ENCODE measurements around the gene ZSCAN20. TPM values are rescaled to one million over a fixed set of nuclear protein-coding genes. Genes with fewer than 3 reads are reported as not detected.

Gene ZSCAN20
- polyA plus RNA-seq, 1 donor (not counting 4 experiments of a cell fraction or from before 2014, with no cell fraction given): 3.1 TPM

DNA sequence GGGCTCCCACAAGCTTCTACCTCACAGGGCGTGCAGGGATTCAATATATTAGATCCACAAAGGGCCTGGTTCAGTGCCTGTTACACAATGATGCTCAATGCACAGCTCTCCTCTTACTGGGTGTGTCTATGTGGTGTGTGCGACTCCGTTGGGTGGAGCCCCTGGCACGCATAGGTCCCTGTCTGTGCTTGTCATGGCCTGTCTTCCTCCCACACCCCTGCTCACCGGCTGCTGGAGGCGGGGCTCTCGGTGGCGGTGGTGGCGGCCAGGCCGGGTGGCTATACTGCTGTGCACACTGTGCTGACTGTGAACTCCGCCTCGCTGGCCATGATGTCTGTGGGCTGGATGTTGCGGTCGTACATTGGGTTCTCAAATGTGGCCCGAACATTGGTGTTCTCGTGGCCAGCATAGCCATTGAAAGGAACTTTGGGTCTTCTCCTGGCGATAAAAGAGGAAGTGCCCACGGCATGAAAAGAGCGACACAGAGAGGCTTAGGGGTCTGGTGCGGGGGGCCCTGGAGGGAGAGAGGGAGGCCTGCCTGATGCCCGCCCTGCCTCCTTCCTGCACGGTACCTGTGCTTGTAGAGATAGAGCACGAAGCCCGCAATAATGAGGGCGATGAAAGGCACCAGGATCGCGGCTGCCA is 46.9 kb downstream of the ZSCAN20 start:
- Histone ChIP-seq H3K79me2 (ENCODE audit: control insufficient read depth, insufficient read depth, low read length) (no peaks in the 10 kb centered on the region), H2AFZ (ENCODE audit: control insufficient read depth, low read length) (no peak overlapping the region), H3K9me1 (ENCODE audit: control insufficient read depth, extremely low read depth, insufficient read depth, low read length) (no peaks in the 10 kb centered on the region), H3K4me1 (ENCODE audit: control insufficient read depth, extremely low read depth, insufficient read depth, low read length) (peaks cover 2% of the 10 kb centered on the region), H4K20me1 (ENCODE audit: control insufficient read depth, extremely low read depth, insufficient read depth, low read length) (no peaks in the 10 kb centered on the region), H3K4me3 (ENCODE audit: control insufficient read depth in 2 of 3, extremely low read depth in 1 of 3, insufficient read depth in 2 of 3, low read depth in 1 of 3, low read length in 3 of 3) (no peak overlapping the region), H3K9ac (ENCODE audit: control insufficient read depth, extremely low read depth, insufficient read depth, low read length) (no peak overlapping the region), H3K27ac (ENCODE audit: control insufficient read depth, insufficient read depth, low read length) (no peak overlapping the region), H3K27me3 (ENCODE audit: control insufficient read depth, extremely low read depth, insufficient read depth, low read length) (no peaks in the 10 kb centered on the region), H3K4me2 (ENCODE audit: control insufficient read depth, extremely low read depth, insufficient read depth, low read depth, low read length) (no peak overlapping the region), H3K9me3 (ENCODE audit: control insufficient read depth, low read depth, low read length) (no peaks in the 10 kb centered on the region), H3K36me3 (ENCODE audit: control insufficient read depth in 2 of 2, extremely low read depth in 1 of 2, insufficient read depth in 2 of 2, low read length in 2 of 2) (no peaks in the 10 kb centered on the region)
- DNase-seq (ENCODE audit: low read depth, low spot score) (no peak), FAIRE-seq (no peak)
- dilution Hi-C loops (cut with MboI; ENCODE audit: extremely low pct_ligation_motif_present, low sequenced_read_pairs): no loop called here
- TF ChIP-seq, protein P1, sequence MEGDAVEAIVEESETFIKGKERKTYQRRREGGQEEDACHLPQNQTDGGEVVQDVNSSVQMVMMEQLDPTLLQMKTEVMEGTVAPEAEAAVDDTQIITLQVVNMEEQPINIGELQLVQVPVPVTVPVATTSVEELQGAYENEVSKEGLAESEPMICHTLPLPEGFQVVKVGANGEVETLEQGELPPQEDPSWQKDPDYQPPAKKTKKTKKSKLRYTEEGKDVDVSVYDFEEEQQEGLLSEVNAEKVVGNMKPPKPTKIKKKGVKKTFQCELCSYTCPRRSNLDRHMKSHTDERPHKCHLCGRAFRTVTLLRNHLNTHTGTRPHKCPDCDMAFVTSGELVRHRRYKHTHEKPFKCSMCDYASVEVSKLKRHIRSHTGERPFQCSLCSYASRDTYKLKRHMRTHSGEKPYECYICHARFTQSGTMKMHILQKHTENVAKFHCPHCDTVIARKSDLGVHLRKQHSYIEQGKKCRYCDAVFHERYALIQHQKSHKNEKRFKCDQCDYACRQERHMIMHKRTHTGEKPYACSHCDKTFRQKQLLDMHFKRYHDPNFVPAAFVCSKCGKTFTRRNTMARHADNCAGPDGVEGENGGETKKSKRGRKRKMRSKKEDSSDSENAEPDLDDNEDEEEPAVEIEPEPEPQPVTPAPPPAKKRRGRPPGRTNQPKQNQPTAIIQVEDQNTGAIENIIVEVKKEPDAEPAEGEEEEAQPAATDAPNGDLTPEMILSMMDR (optimal IDR thresholded peaks at IDR 0.05 in 1 of 3, IDR thresholded peaks at IDR 0.05 in 1 of 3, conservative IDR thresholded peaks at IDR 0.05 in 1 of 3; ENCODE audit: extremely low read depth in 1 of 3, insufficient read depth in 2 of 3, low read length in 3 of 3): no peak
- TF ChIP-seq EZH2 (IDR thresholded peaks at IDR 0.05; ENCODE audit: low read length): no peak

DNA sequence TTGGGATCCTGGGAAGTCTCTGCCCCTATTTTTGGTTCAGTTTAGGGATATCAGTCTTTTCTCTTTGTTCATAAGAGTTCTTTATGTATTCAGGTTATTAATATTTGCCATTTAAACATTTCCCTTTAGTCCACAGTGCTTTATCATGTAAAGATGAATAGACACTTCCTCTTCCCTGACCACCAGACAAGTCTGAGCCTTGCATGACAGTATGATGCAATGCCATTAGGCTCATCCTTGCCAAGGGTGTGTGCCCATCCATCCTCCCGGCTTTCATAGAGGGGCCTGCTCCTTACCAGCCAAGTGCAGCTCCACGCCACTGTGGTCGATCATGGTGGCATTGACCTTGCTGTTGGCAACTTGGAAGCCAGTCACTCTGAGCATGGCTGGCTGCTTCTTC is 52.1 kb downstream of the ZSCAN20 start:
- peak; percentile 76 for FAIRE-seq
- dilution Hi-C loops (cut with MboI; ENCODE audit: extremely low pct_ligation_motif_present, low sequenced_read_pairs): no loop called here
- Histone ChIP-seq H3K36me3 (ENCODE audit: control insufficient read depth in 2 of 2, extremely low read depth in 1 of 2, insufficient read depth in 2 of 2, low read length in 2 of 2) (no peaks in the 10 kb centered on the region), H3K27ac (ENCODE audit: control insufficient read depth, insufficient read depth, low read length) (no peak overlapping the region), H3K4me2 (ENCODE audit: control insufficient read depth, extremely low read depth, insufficient read depth, low read depth, low read length) (no peak overlapping the region), H4K20me1 (ENCODE audit: control insufficient read depth, extremely low read depth, insufficient read depth, low read length) (no peaks in the 10 kb centered on the region), H3K27me3 (ENCODE audit: control insufficient read depth, extremely low read depth, insufficient read depth, low read length) (no peaks in the 10 kb centered on the region), H3K4me3 (ENCODE audit: control insufficient read depth in 2 of 3, extremely low read depth in 1 of 3, insufficient read depth in 2 of 3, low read depth in 1 of 3, low read length in 3 of 3) (no peak overlapping the region), H3K9me3 (ENCODE audit: control insufficient read depth, low read depth, low read length) (peaks cover 2% of the 10 kb centered on the region), H2AFZ (ENCODE audit: control insufficient read depth, low read length) (no peak overlapping the region), H3K9me1 (ENCODE audit: control insufficient read depth, extremely low read depth, insufficient read depth, low read length) (no peaks in the 10 kb centered on the region), H3K9ac (ENCODE audit: control insufficient read depth, extremely low read depth, insufficient read depth, low read length) (no peak overlapping the region), H3K79me2 (ENCODE audit: control insufficient read depth, insufficient read depth, low read length) (no peaks in the 10 kb centered on the region), H3K4me1 (ENCODE audit: control insufficient read depth, extremely low read depth, insufficient read depth, low read length) (peaks cover 7% of the 10 kb centered on the region)
- TF ChIP-seq, protein P1 (optimal IDR thresholded peaks at IDR 0.05 in 1 of 3, IDR thresholded peaks at IDR 0.05 in 1 of 3, conservative IDR thresholded peaks at IDR 0.05 in 1 of 3; ENCODE audit: extremely low read depth in 1 of 3, insufficient read depth in 2 of 3, low read length in 3 of 3): no peak
- no peak for DNase-seq (ENCODE audit: low read depth, low spot score)

All from keratinocyte (primary cell).